ENCODE data around the gene RMRP.
"Not testable (repeated sequence)": the region's sequence is repeated elsewhere in the genome, so short reads cannot be mapped to it uniquely, and the experiment has no call there.

RMRP gene

DNA sequence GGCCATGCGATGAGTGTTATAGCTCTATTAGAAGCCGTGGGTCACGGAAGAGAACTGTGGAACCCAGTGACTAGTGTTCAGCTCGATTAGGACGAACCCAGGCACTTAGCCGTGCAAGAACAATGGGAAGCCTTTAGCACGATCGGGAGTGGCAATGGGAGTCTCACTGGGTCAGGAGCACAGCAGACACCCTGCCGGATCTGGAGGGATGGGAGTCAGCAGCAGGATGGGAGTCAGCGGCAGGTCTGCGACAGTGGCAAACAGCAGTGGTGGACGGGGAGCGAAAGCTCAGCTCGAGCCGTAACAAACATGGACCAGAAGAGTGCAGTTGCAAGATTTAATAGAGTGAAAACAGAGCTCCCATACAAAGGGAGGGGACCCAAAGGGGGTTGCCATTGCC is 17.4 kb downstream of the RMRP start:
- DNase-seq = not testable (repeated sequence)

GRCh38 chr9:35639631-35640030 is 18.2 kb downstream of the RMRP start:
- DNase-seq = no peak

DNA sequence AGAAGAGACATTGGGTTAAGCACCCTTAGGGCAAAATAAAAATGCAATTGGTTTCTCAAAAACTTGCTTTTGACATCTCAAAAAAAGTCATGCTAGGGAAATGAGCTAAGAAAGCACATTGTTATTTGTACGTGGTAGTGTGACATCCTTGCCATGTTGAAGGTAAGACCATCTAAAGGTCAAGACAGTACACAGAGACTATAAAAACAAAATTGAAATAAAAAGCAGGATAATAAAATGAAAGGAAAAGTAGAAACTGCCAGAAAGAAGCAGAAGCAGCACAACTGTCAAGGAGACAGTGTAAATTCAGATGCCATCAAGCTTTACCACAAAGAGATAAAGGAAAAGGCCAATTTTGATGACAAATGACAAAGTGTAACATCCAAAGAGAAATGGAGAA is 18.6 kb downstream of the RMRP start:
- DNase-seq = not testable (repeated sequence)

GRCh38 chr9:35638751-35639150 is 19.1 kb downstream of the RMRP start:
- DNase-seq = not testable (repeated sequence)

DNA sequence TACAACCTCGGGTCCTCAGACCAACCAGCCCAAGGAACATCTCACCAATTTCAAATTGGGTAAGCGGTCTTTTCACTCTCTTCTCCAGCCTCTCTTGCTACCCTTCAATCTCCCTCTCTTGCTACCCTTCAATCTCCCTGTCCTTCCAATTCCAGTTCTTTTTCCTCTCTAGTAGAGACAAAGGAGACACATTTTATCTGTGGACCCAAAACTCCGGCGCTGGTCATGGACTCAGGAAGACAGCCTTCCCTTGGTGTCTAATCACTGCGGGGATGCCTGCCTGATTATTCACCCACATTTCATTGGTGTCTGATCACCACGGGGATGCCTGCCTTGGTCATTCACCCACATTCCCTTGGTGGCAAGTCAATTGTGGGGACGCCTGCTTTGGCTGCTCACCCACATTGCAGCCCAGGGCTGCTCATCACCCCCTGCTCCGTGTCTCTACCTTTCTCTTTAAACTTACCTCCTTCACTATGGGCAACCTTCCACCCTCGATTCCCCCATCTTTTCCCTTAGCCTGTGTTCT is 20.3 kb downstream of the RMRP start:
- not testable (repeated sequence) for DNase-seq

DNA sequence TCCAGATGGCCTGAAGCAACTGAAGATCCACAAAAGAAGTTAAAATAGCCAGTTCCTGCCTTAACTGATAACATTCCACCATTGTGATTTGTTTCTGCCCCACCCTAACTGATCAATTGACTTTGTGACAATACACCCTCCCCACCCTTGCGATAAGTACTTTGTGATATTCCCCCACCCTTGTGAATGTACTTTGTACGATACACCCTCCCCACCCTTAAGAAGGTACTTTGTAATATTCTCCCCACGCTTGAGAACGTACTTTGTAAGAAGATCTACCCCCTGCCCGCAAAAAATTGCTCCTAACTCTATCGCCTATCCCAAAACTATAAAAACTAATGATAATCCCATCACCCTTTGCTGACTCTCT is 21.0 kb downstream of the RMRP start:
- DNase-seq = not testable (repeated sequence)

DNA sequence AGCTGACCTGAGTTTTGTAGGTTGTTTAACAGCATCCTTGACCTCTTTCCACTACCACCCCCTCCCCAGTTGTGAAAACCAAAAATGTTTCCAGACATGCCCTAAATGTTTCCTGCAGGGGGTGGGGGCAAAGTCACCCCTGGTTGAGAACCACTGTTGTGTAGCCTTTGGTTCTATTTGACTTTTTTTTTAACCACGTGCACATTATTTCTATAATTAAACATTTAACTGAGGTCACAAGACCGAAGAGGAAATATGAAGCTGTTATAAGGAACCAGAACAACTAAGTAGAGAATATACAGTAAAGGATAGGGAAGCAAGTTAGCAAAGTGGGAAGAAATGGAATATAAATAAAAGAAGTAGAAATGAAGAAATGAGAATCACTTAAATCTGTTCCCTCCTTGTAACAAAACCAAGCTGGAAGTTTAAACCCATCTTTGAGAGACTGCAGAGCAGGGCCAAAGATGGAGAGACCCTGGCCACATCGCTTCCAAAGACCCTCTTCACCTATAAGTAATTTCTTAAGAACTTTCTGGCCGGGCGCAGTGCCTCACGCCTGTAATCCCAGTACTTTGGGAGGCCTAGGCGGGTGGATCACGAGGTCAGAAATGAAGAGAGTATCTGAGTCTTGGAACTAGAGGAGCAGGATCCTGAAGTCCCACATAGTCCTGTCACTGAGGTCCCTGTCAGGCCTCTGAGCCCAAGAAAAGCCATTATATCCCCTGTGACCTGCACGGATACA is 21.5 kb downstream of the RMRP start:
- DNase-seq = peak in 1 of 2 experiments; percentile 15

DNA sequence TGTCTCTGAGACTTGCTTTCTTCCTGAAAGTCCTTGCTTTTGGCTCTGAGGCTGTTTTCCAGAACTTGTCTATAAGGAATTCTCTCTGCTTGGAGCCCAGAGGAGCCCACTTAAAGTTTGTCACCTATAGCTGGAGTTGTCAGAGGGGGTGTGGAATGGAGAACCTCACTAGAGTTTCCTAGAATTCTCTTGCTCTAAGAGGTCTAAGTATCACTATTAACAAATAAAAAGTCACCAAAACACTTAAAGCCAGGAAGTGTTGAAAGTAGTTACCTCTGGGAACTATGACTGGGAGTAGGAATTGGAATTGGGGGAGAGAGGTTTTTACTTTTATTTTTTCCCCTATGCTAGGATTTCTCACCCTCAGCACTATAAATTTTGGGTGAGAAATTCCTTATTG is 22.1 kb downstream of the RMRP start:
- DNase-seq = no peak

DNA sequence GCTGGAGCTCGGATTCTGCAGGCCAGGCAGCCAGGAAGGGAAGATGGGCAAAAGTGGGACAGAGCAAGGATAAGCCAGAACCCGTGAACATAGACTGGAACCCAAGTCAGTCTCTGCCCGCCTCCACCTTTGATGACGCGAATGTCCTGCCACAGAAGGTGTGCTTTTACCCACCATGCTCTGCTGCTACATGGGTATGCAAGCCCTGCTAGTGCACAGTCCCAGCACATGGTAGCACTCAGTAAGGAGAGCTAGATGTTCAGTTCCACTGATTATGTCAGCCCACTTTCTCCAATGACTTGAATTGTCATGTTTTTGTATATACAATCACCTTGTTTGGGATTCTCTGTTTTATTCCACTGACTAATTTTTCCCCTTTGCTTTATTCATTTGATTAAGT is 28.2 kb downstream of the RMRP start:
- DNase-seq = no peak

DNA sequence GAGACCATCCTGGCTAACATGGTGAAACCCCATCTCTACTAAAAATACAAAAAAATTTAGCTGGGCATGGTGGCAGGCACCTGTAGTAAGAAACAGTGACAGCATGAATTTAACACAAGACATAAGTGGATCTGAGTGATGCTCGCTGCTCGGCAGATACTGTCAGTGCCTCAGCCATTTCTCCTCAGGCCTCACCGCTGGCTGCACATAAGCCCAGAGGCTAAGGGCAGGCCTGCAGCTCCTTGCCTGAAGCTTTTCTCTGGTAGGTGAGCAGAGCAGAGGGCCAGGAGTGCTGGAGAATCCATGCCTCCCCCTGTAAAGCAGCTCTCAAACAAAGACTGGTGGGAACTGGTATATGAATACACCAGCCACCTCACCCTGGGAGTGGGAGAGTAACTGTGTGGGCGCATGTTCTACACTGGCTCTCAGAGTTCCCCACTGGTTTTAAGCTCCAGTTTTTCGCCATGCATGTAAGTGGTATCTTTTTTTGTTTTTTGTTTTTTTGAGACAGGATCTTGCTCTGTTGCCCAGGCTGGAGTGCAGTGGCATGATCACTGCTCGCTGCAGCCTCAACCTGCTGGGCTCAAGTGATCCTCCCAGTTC is 29.3 kb downstream of the RMRP start:
- DNase-seq = no peak

DNA sequence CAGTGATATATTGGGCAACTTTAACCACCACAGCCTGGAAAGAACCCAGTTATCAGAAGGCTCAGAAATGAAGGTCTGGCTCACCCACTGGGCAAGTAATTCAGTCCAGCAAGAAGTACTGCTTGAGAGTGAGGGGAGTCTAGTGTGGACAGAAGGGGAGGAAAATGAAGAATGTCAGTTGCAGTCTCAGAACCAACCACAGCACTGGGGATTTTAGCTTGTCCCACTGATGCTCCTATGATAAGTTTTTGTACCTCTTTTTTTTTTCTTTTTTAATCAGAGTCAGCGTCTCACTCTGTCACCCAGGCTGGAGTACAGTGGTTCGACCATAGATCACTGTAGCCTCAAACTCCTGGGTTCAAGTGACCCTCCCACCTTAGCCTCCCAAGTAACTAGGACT is 30.2 kb downstream of the RMRP start:
- no peak for DNase-seq

DNA sequence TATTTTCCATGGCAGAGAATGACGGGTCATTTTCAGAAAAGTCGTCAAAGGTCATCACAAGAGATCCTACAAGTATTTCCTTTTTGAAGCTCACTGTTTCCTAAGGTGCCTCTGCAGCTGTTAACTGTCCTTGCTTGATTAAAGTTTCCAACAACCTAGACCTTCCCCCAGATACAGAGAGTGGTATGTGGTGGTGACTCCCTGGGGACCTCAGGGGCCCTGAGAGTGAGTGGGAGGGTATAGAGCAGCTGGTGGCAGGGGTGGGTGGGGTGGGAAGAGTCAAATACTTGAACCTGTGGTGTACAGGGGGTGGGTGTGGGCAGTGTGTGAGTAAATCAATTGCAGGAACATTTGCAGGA is 38.0 kb downstream of the RMRP start:
- no peak for DNase-seq

GRCh38 chr9:35618854-35619799 is 38.7 kb downstream of the RMRP start:
- DNase-seq = peak; percentile 39 to 45

DNA sequence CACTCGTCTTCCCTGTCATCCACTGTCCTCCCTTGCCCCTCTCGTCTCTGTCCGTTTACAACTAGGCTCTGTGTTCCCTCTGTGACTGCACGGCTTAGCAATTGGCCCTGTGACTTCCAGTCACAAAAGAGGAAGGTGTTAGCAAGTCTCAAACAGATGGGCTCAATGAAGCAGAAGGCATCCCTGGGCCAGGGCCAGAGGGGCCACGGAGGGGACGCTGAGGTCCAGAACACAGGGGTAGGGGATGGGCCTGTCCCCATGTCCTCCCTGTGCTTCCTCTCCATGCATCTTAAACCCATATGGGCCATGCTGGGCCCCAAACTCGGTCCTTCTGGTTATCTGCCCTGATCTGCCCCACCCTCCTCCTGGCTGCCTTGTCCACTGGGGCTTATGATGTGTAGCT is 39.5 kb downstream of the RMRP start, which contains the start of gene CD72:
TSS of gene CD72 (minus strand) at position 89 of the 403 bp plus-strand sequence. CDS start 110 bp downstream, outside the sequence.
- DNase-seq = peak; percentile 44 to 46

DNA sequence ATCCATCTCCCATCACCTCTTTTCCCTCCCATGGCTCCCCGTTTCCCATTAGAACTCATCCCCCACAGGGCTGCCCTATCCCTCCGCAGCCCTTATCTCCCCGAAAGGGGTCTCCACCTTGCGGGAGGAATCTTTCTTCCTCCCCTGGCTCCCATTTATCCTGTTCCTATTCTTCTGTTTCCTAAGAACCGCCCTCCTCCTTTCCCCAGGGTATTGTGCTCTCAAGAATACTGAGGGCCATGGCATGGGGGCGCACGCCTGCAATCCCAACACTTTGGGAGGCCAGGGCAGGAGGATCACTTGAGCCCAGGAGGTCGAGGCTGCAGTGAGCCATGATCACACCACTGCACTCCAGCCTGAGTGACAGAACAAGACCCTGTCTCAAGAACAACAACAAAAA is 40.3 kb downstream of the RMRP start:
- DNase-seq = no peak

GRCh38 chr9:35616681-35617459 is 40.9 kb downstream of the RMRP start:
- peak; percentile 31 to 41 for DNase-seq

DNA sequence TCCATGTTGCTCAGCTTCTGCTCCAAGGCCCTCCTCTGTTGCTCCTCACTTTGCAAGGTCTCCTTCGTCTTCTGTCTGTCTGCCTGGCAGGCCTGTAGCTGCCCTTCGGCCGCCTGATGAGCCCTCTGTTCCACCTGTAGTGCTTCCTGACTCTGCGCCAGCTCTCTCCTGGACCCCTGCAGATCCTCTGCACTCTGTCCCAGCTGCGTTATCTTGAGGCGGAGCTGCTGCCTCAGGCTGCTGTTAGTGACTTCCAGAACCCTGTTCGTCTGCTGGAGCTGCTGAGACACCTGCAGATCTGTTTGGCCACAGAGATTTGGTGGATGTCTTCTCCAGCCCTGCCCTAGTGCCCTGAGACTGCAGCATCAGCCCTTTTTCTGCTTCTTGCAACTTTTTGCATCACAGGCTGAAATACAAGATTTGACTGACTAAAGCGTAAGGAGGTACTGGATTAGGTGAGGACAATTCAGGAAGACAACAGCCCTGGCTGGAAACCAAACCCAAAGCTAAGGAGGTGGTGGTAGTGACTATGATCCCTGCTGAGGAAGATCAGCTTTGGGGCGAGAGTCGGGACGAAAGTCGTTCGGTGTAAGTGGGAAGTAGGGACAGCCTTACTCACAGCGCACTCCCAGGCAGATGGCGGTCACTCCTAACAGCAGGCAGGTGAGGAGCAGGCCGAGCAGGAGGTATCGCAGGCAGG is 41.7 kb downstream of the RMRP start:
- DNase-seq = no peak

DNA sequence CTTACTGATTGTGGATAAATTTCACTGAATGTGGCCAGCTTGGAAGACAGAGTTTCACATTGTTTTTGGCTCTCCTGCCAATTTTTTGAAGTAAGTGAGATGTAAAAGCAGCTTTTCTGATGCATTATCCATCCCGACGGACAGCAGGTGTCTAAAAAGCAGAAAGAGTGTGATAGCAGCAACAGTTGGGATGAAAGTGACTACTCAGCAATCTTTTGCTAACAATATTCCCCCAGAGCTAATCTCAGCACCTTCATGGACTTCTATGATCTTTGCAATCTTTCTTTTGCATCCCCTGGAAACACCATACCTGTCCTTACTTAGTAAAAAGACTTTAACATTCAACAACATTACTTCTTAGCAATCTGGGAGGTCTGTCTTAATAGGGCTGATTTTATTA is 45.0 kb downstream of the RMRP start:
- DNase-seq = no peak

DNA sequence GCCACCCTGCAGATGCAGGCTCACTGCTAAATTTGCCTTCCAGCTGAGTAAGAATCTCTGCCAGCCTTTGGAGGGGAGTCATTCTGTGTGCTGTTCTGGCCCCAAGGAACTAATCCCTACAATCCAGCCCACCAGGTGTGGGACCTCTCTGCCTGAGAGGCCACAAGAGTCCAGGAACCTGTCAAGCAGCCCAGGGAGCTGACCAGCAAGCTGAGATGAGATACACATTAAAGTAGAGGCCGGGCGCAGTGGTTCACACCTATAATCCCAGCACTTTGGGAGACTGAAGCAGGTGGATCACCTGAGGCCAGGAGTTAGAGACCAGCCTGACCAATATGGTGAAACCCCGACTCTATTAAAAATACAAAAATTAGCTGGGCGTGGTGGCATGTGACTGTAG is 45.8 kb downstream of the RMRP start:
- not testable (repeated sequence) for DNase-seq

- peak; percentile 55 to 57 for DNase-seq
Observed at GRCh38 chr9:35611230-35611797, 46.5 kb downstream of the RMRP start.

- no peak for DNase-seq
Observed at GRCh38 chr9:35609820-35610163, 48.0 kb downstream of the RMRP start.

All from Kasumi-1 (cell line).